ENCODE results near the gene PDLIM5.
A peak's percentile ranks its signal among the peaks of the same experiment; 100 is the strongest.

The PDLIM5 gene

DNA sequence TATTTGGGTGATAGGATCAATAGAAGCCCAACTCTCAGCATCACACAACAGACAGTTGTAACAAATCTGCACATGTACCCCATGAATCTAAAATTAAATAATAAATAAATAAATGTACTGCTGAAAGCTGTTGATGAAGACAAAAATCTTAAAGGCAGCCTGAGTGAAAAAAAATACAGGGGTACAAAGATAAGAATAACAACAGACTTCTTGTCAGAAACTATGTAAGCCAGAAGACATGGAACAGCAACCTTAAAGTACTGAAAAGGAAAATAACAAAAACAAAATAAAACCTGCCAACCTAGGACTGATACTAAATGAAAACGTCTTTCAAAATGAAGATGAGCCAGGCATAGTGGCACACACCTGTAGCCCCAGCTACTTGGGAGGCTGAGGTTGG is 25.0 kb upstream of the PDLIM5 start:
- DNase-seq (ENCODE audit: low spot score), result no peak

DNA sequence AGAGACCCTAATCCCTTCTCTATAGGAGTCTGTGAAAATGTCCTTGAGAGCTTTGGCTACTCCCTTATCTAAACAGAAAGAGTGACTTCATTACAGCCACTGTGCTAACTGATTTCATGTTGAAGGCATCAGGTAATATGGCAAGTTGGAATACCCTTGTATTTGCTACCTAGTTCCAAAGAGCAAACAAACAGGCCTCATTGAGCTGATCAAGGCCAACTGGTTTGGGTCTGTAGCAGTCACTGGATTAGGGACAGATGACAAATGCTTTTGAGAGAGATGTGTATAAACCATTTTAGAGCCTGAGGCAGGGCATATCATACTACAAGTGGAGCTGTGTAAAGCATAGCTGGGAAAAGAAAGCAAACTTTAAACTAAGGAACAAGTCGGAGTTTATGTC is 22.9 kb upstream of the PDLIM5 start:
- no peak for DNase-seq (ENCODE audit: low spot score)

GRCh38 chr4:94430406-94430805 is 21.3 kb upstream of the PDLIM5 start:
- DNase-seq (ENCODE audit: low spot score), result no peak

GRCh38 chr4:94431388-94431787 is 20.4 kb upstream of the PDLIM5 start:
- DNase-seq (ENCODE audit: low spot score), result no peak

DNA sequence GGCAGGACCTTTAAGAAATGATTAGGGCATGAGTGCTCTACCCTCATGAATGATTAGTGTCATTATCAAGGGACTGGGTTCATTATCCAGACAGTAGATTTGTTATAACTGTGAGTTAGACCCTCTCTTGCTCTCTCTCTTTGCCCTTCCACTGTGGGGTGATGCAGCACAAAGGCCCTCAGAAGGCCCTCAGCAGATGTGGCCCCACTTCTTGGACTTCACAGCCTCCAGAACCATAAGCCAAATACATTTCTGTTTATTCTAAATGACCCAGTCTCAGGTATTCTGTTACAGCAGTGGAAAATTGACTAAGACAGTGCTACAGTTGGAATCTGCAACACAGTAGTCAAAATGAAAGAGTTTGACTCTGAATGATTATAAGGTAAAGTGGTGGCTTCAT is 17.2 kb upstream of the PDLIM5 start:
- DNase-seq (ENCODE audit: low spot score), result no peak

- no peak for DNase-seq (ENCODE audit: low spot score)
These were observed 15.9 kb upstream of the PDLIM5 start for GRCh38 chr4:94435874-94436273.

DNA sequence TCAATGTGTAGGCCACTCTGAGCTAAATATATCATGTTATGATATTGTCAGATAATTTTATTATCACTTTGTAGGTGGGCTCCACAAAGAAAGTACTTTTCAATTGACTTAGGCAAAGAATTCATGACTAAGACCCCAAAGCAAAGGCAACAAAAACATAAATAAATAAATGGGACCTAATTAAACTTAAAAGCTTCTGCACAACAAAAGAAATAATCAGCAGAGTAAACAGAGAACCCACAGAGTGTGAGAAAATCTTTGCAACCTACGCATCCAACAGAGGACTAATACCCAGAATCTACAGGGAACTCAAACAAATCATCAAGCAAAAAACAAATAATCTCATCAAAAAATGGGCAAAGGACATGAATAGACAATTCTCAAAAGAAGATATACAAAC is 15.2 kb upstream of the PDLIM5 start:
- no peak for DNase-seq (ENCODE audit: low spot score)

DNA sequence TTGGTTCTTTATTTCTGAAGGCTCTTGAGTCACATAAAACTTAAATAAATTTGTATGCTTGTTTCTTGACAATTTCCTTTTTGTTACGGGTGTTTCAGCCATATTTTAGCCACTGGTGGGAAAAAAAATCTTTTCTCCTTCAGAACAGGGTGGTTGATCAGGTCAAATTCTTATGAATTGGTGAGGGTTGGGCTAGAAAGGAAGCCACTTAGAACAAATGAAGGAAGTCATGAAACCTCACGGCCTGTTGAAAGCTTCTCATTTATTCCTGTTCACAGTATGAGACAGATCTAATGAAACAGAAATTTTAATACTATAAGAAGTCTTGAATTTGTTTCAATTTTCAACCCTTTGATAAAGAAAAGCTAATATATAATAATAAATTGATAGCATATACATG is 12.1 kb upstream of the PDLIM5 start:
- no peak for DNase-seq (ENCODE audit: low spot score)

GRCh38 chr4:94441838-94442237 is 9.9 kb upstream of the PDLIM5 start:
- no peak for DNase-seq (ENCODE audit: low spot score)

GRCh38 chr4:94442251-94442650 is 9.5 kb upstream of the PDLIM5 start:
- DNase-seq (ENCODE audit: low spot score), result no peak

DNA sequence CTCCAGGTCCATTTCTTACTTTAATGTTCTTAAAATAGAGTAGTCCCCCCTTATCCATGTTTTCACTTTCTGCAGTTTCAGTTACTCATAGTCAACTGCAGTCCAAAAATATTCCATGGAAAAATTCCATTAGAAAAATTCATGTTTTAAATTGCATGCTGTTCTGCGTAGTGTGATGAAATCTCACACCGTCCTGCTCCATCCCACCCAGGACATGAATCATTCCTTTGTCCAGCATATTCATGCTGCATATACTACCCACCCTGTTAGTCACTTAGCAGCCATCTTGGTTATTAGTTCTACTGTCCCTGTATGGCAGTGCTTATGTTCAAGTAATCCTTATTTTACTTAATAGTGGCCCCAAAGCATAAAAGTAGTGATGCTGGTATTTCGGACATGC is 5.4 kb upstream of the PDLIM5 start:
- no peak for DNase-seq (ENCODE audit: low spot score)

DNA sequence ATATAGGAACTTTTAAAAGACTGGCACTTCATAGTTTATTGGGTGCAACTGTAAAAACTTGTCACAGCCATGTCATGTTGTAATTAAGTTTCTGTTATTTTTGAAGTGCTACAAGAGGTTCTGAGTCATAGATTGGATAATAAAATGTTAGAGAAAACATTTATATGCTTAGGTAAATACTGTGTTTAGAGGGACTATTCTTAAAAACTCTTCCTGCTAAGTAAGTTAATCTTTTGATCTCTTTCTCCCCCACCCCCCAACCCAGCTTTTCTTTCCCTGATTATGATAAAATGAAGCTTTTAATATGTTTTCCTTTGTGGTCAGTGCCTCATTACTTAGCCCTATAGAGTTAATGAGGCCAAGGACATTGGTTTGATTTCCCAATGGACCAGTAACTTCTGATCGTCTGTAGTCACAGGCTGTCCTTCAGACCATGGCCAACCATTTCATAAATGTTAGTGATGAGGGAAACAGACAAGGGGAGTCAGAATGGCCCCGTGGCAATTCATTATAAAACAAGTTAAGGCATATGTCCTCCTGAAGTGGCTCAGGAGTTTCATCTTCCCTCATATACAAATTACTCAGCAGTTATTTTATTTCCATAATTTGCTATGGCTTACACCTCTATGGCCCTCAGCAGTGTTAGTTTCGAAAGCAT is 3.9 kb upstream of the PDLIM5 start:
- DNase-seq (ENCODE audit: low spot score), result no peak

- no peak for DNase-seq (ENCODE audit: low spot score)
These were observed 2.8 kb upstream of the PDLIM5 start for GRCh38 chr4:94448815-94449375.

DNA sequence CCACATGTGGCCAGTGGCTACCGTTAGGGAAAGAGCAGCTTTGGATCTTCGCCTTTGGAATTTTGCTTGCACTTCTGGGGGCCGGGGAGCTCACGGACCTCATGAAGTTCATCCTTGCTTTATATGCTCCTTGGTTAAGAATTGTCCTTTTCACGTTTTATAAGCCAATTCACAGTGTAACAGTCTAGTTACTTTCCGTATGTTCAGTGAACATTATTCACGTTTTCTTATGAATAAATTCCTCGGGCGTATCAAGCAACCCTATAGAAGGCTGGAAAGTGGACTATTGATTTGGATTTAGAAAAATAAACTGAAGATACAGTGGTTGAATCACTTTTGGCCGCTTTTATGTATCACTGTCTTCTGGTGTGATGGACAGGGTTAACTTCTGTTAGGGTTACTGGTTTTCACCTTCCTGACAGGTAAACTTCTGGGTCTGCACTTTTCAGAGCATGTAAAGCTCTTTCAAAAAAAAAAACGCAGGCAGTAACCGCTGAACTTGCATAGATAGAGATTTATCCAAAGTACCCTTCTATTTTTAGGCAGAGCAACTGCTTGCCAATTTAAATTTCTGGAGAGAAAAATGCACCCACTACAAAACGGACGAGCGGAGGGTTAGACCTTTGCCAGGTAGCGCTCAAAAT is 569 bp upstream of the PDLIM5 start:
- no peak for DNase-seq (ENCODE audit: low spot score)

DNA sequence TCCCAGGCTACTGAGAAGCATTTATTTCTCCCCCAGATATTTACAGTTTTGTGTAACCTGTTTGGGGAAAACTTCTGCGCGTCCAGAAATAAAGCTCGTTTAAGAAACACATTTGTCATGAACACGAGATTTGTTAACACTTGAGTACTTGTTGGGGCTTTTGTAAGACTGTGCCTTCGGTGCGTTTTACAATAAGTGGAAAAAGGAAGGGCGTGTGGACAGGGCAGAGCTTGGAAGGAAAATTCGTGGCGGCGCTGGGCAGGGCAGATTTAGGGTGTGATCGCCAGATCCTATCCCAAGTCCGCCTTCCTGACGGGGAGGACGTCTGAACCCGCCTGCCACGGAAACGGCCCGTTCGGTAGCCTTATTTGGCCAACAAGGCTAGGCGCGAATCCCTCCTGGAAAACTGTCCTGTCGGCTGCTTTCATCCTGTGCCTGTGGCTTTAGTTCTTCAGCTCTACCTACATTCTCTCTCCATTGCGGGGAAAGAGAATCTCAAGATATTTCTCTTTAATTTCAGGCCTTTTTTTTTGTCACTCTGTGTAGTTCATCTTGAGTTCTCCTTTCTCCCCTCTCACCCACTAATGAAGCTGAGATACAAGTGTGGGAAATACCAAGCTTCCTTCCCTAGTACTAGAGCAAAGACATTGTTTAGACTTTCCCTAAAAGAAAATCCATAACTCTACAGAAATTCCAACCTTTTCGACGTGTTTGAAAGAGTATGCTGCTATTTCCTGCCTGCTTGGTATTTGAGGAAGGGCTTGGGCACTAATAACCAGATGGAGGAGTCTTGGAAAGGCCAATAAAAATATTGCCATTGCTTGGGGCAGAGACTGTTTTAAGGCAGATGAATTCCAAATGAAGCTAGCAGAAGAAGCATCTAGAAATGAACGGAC is 982 bp downstream of the PDLIM5 start:
- peak; percentile 74 for DNase-seq (ENCODE audit: low spot score)

GRCh38 chr4:94453391-94453963 is 1.7 kb downstream of the PDLIM5 start:
- DNase-seq (ENCODE audit: low spot score), result no peak

GRCh38 chr4:94454405-94454804 is 2.7 kb downstream of the PDLIM5 start:
- DNase-seq (ENCODE audit: low spot score), result no peak

DNA sequence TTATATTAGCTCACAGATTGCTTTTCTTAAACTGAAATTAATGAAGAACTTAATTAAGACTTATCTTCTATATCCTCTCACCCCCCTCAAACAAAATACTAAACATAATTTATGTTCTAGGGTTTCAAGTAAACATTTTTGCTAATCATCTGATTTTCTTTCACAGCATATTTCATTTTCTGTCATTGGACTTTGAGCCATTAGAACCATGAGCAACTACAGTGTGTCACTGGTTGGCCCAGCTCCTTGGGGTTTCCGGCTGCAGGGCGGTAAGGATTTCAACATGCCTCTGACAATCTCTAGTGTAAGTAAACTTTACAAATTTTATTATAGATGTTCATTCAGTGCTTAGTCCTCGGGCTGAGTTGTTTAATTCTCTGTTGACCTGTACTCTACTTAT is 3.3 kb downstream of the PDLIM5 start:
- no peak for DNase-seq (ENCODE audit: low spot score)

DNA sequence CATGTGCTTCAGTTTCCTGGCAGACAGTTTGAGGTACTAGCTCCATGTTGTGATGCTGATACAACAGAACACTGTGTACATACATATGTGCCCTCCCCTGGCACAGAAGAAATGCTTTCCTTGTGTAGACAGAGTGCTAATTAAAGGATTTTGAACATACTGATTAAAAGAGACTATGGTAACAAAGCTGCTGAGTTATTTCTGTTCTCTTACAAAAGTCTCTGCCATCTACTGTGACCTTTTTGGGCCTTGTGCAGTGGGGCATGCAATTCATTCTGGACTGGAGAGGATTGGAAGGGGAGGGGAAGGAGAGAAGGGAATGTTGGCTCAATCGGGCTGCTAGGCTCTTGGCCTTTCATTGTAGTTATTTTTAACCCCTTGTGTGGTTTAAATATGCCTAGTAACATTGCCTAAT is 6.0 kb downstream of the PDLIM5 start:
- DNase-seq (ENCODE audit: low spot score), result peak; percentile 37

DNA sequence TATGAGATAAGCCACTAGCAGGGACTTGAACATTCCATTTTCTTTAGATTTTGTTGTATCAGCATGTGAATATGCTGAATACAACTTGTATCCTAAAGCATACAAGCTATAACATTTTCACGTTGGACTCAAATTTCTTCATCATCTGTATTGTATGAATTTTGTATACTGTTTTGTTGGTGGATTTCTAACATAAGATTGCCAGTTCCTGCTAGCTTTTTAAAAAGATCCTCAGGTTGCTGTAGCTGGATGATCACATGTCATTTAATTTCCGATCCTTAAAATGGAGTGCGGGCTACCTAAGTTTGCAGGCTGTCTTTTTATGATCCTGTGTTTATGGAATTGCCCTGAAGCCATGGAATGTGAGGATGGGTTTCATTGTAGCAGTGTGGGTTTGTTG is 6.9 kb downstream of the PDLIM5 start:
- no peak for DNase-seq (ENCODE audit: low spot score)

- no peak for DNase-seq (ENCODE audit: low spot score)
These were observed 7.9 kb downstream of the PDLIM5 start for GRCh38 chr4:94459462-94460161.

DNA sequence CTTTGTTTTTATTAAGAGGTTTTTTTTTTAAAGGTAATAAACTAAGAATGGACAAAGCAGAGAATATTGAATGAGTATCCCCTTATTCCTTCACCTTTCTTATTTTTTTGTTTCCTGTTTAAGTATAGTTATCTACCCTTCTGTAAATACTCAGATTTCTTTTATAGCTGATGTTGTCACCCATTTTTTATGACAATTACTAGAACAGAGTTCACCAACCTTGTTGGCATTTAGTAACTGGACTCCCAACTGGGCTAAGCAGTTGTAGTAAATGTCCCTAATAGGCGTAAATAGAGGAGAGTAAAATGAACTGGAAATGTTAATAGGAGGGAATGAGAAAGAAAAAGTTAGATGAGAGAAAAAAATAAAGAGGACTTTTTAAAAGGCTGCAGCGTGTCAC is 9.8 kb downstream of the PDLIM5 start:
- DNase-seq (ENCODE audit: low spot score), result no peak
